ENCODE results near the gene FREY1.
A peak's percentile ranks its signal among the peaks of the same experiment; 100 is the strongest.

Gene FREY1

GRCh38 chr11:45928535-45929215 lies 21.6 kb upstream of the FREY1 start:
- DNase-seq (ENCODE audit: low read depth) = no peak

GRCh38 chr11:45927684-45928413 lies 20.8 kb upstream of the FREY1 start:
- DNase-seq (ENCODE audit: low read depth) = no peak

- no peak for DNase-seq (ENCODE audit: low read depth)
Observed at GRCh38 chr11:45927332-45927683, 20.2 kb upstream of the FREY1 start.

DNA sequence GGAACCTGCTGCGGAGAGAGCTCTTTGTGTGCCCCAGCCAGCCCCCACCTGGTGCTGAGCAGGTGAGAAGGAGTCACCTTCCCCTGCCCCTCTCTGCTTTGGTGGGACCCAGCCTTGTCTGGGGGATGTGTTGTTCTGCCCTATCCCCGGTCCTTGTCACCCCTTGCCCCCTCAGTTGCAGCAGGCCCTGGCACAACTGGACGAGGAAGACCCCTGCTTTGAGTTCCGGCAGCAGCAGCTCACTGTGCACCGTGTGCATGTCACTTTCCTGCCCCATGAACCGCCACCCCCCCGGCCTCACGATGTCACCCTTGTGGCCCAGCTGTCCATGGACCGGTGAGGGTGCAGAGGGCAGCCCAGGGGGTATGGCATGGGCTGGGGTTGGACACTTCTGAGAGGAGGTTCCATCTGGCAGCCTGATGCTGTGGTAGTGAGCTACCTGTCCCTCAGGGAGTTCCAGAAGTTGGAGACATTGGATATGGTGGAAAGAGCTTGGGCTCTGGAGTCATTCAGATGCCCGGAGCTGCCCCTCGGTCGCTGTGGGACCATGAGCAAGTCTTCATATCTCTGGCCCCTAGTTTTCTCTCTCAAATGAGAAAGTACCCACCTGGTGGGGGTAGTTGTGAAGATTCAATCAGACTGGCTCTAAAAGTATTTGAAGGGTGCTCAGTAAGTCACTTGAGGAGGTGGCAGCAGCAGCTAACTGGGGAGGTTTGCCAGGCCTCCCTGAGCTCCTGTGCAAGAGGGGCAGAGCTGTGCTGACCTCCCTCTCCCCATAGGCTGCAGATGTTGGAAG lies 19.7 kb upstream of the FREY1 start:
- DNase-seq (ENCODE audit: low read depth) = no peak

DNA sequence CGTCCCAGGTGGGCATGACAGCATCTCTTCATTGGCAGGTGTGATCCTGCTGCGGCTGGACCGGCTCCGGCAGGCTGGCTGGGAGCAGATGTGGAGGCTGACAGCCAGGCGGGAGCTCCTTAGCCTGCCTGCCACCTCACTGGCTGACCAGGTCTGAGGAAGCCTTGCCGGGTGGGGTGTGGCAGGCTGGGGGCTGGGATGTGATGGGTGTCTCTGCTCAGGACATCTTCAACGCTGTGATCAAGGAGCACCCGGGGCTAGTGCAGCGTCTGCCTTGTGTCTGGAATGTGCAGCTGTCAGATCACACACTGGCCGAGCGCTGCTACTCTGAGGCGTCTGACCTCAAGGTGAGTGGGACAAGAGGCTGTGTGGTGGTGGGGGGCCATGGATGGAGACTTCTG lies 18.9 kb upstream of the FREY1 start:
- DNase-seq (ENCODE audit: low read depth) = no peak

GRCh38 chr11:45925550-45925949 lies 18.5 kb upstream of the FREY1 start:
- no peak for DNase-seq (ENCODE audit: low read depth)

GRCh38 chr11:45924927-45925326 lies 17.9 kb upstream of the FREY1 start:
- DNase-seq (ENCODE audit: low read depth) = no peak

DNA sequence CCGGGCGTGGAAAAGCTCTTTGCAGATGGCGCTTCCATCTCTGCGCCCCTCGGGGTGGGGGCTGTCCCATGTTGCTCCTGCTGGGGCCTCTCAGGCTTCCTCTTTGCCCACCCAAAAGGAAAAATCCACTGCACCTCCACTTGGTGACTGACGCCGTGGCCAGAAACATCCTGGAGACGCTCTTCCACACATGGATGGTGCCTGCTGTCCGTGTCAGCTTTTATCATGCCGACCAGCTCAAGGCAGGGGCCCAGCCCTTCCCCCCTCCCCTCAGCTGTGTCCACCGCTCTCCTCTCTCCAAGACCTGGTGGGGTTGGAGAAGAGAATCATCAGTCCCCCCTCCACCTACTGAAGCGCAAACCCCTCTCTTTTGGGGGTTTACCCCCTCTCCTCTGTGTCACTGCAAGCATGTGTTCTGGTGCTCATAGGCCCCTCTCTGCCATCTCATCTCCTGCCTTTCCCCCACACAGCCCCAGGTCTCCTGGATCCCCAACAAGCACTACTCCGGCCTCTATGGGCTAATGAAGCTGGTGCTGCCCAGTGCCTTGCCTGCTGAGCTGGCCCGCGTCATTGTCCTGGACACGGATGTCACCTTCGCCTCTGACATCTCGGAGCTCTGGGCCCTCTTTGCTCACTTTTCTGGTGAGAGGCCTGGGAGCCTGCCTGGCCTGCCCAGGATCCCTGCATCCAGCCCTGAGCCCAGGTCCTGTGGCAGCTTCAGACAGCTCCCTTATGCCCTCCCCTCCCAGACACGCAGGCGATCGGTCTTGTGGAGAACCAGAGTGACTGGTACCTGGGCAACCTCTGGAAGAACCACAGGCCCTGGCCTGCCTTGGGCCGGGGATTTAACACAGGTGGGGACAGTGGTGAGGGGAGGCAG lies 17.2 kb upstream of the FREY1 start:
- DNase-seq (ENCODE audit: low read depth) = no peak

DNA sequence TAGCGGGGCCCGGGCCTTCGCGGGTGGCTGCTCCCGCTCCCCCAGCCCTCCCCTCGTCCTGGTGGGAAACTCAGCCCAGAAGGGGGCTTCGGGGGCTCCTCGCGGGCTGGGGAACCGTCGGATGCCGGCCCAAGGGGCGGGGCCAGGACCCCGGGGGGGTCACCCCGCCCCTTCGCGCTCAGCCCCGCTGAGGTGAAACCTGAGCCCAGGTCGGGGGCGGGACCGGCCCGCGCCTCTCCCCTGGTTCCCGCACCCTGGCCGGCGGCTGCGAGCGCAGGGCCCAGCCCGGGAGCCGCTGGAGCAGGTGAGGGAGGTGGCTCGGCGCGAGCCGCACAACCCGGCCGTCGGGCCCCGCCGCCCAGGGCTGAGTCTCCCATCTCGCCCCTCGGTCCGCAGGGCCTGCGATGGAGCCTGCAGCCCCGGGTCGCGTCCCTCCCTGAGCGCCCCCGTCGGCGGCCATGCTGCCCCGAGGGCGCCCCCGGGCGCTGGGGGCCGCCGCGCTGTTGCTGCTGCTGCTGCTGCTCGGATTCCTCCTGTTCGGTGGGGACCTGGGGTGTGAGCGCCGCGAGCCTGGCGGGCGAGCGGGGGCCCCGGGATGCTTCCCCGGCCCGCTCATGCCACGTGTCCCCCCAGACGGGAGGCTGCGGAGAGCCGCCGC lies 15.5 kb upstream of the FREY1 start, which contains the start of gene LARGE2:
Gene LARGE2, plus strand, starts transcription at position 232 of the 658 bp plus-strand sequence. Its CDS starts 227 bp downstream, at position 459.
- DNase-seq (ENCODE audit: low read depth) = no peak

DNA sequence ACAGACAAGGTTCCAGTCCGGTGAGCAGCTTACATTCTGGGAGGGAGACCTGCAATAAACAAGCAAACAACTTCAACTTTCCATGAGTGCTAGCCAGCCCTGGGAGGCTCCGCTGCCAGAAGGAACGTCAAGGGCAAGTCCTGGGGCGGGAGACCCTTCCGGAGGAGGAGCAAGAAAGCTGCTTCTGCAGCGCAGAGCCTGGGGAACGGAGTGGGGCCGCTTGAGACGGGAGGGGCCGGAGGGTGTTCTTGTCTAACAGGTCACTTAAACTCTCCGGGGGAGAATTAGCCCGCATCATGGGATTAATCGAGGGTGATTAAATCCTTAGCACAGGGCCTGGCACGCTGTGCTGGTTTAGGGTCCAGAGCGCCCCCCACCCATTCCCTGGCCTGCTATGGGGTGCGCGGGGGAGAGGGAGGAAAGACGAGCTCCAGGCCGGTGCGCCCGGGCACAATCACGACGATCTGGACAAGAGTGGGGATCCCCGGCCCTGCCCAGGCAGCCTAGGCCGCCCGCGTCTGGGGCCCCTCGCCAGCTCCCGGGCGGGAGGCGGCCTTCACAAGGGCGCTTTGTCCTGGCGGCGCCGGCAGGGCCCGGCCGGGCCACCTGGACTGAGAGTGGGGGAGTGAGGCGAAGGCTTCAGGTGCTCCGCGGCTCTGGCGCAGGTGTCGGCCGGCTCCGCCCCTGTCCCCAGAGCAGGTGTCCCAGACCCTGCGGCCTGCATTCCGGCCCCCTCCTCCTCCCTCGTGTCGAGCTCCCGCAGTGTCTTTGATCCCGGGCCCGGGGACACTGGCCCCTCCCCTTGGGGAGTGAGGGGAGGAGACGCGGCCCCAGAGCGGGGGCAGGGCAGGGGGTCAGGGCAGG lies 14.7 kb upstream of the FREY1 start:
- DNase-seq (ENCODE audit: low read depth) = no peak

DNA sequence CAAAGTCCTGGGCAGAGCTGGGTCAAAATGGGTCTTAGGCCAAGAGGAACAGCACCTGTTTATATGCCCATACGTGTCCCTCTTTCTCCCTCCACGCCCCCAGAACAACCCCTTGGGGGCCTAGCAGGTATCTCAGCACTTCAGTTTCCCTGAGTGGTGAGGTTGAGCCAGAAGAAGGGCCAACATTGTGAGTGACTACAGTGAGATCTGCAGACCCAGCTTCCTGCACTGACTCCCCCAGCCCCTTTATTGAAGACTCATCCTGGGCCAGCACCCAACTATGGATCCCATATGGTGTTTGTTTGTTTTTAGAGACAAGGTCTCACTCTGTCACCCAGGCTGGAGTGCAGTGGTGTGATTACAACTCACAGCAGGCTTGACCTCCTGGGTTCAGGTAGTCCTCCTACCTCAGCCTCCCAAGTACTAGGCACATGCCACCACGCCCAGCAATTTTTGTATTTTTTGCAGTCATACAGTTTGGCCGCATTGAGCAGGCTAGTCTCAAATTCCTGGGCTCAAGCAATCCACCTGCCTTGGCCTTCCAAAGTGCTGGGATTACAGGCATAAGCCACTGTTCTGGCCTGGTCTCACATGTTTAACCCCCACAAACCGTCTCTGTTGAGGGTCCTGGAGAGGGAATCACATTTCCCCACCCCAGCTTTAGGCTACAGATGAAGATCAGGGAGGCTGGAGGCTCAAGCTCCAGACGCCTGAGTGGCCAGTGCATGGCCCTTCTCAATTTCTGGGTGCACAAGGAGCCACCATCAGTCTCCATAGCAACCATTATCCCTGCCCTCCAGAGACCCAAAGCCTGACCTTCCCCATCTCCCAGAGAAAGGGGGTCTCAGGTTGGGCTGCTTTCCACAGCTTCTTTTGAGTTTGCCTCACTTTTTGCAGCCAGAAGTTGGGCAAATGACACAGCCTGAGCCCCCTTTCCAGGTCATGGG lies 13.7 kb upstream of the FREY1 start:
- no peak for DNase-seq (ENCODE audit: low read depth)

DNA sequence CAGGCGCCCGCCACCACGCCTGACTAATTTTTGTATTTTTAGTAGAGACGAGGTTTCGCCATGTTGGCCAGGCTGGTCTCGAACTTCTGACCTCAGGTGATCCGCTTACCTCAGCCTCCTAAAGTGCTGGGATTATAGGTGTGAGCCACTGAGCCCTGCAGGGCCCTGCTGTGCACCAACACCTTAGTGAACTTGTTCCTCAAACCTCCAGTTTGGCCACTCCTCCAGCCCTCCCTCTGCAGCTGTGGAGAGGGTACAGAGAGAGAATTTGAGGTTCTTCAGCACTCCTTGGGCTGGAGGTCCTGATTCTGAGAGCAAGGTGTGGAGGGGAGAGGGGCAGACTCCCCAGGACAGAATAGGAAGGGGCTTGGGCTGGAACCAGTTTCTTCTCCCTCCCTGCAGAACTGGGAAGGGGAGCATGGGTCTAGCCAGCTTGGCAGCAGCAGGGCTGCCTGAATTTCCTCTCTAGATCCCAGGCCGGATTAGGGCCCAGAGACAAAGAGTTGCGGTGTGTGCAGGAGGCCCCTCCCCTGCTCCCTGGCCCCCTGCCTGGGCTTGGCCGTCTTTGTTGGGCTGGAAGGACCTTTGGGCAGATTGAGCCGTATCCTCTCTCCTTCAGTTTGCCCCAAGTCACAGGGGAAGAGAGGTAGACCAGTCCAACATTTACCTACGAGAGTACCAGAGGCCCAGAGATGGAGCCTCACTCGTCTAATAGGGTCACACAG lies 12.9 kb upstream of the FREY1 start:
- DNase-seq (ENCODE audit: low read depth) = no peak

- no peak for DNase-seq (ENCODE audit: low read depth)
Observed at GRCh38 chr11:45918962-45919675, 12.0 kb upstream of the FREY1 start.

- peak; percentile 41 for DNase-seq (ENCODE audit: low read depth)
Observed at GRCh38 chr11:45918331-45918941, 11.4 kb upstream of the FREY1 start.

- peak; percentile 87 for DNase-seq (ENCODE audit: low read depth)
Observed at GRCh38 chr11:45917623-45918330, 10.7 kb upstream of the FREY1 start, which contains the start of gene PEX16. TSS of gene PEX16 (minus strand) at chr11:45917877. CDS start at chr11:45917811, 66 bp downstream.

GRCh38 chr11:45917286-45917622 lies 10.2 kb upstream of the FREY1 start:
- DNase-seq (ENCODE audit: low read depth) = no peak

GRCh38 chr11:45915446-45915845 lies 8.4 kb upstream of the FREY1 start:
- no peak for DNase-seq (ENCODE audit: low read depth)
